Psoas muscle (tissue), 8 donors: ENCODE results near the gene PLB1. TPM values are rescaled to one million over a fixed set of nuclear protein-coding genes. Genes with fewer than 3 reads are reported as not detected.

Experiments used
- ATAC-seq, 4 donors: fragments of 200-7000 bp; cut with Tn5 transposase; one replicate each; pipeline ENCODE4 v1.9.1; 2020; ENCODE audit warnings: moderate library complexity in 3 of 4, mild to moderate bottlenecking in 2 of 4
- DNase-seq, 2 donors: peaks; one replicate each; pipeline ENCODE4 v3.0.0-alpha.2; 2020
- H3K27ac ChIP-seq: fragments of 200-600 bp; one replicate; pipeline ENCODE4 v1.8.0; 2022
- H3K27me3 ChIP-seq, 3 donors: fragments of 200-600 bp in 1 of 3; one replicate each; pipeline versions ENCODE4 v1.6.1 to v1.8.0; 2013 to 2022; ENCODE audit warnings: low read length in 2 of 3, mild to moderate bottlenecking in 2 of 3, moderate library complexity in 1 of 3; ENCODE audit not compliant: insufficient read depth in 3 of 3
- H3K36me3 ChIP-seq, 2 donors: fragments of 200-600 bp in 1 of 2; one replicate each; pipeline versions ENCODE4 v1.6.1 to v1.8.0; 2013 to 2022; ENCODE audit warnings: low read depth in 1 of 2, mild to moderate bottlenecking in 1 of 2, moderate library complexity in 1 of 2; ENCODE audit not compliant: insufficient read depth in 1 of 2
- H3K4me1 ChIP-seq: fragments of 200-600 bp; one replicate; pipeline ENCODE4 v1.8.0; 2022
- H3K4me3 ChIP-seq: fragments of 200-600 bp; one replicate; pipeline ENCODE4 v1.8.0; 2022; ENCODE audit warnings: mild to moderate bottlenecking
- H3K9me3 ChIP-seq: fragments of 200-600 bp; one replicate; pipeline ENCODE4 v1.8.0; 2022
- CTCF ChIP-seq: fragments of 200-600 bp; IDR thresholded peaks from one replicate; pipeline ENCODE4 v1.8.0; 2022; ENCODE audit warnings: antibody characterized with exemption
- WGBS, 3 donors: extraction: QIAGEN DNeasy Blood & Tissue Kit; methylation state at CpG; one replicate each; pipeline versions ENCODE4 v1.1.6 to v1.1.7; 2013; 5-methylcytosine and 5-hydroxymethylcytosine counted together
- intact Hi-C, 2 donors: fragments of 100-400 bp; cut with DNase I; formaldehyde crosslinking; loops; one replicate each; pipeline versions ENCODE4 v1.11.0 to v1.14.2; 2022
- polyA plus RNA-seq, 3 donors: library from polyadenylated mRNA; stranded (reverse); fragments of 200-250 nt; gene quantifications; one replicate each; pipeline ENCODE4 v1.2.3, GENCODE V29; 2013
- total RNA-seq, 4 donors: library from RNA; stranded (reverse); fragmentation: NEBNext Ultra II Directional in 2 of 4; extraction: Animal tissue kit (Norgen Biotek cat#: 25700) in 2 of 4; gene quantifications; one replicate each; pipeline versions ENCODE4 v1.2.1 to v1.2.4, GENCODE V29; 2021 to 2023
- donor health status: healthy with polysubstance abuse.
- donor health status: DM: no; HTN: no; CAD: no; lungs with moderate emphysema.
- donor health status: Bipolar disorder and iron deficiency.
- donor health status: healthy.
- donor health status: DM: yes; HTN: yes; CAD: no.
- donor health status: DM: no; HTN: no; CAD: no.
- donor health status: DM: no; HTN: no; CAD: no.
- donor health status: DM: yes; HTN: yes; CAD: no.

The PLB1 gene
- total and polyA plus RNA-seq, 7 donors: 0.63 to 4.9 (median 1.7) TPM

GRCh38 chr2:28631514-28632206, 135.8 kb downstream of the PLB1 start:
- no peak for DNase-seq
- no peaks in the 10 kb centered on the region for H3K27me3 ChIP-seq
- WGBS, 3 donors: 43 to 82% (median 58%) methylated on average over 11 of the region's 11 CpGs
- peaks cover 82% of the 10 kb centered on the region for H3K4me1 ChIP-seq
- peak in 1 of 4 donors; percentile 37 for ATAC-seq
- no peak for TF ChIP-seq CTCF
- intact Hi-C loops: no loop called here
- no peak overlapping the region for H3K4me3 ChIP-seq
- no peaks in the 10 kb centered on the region for H3K9me3 ChIP-seq
- peak overlapping the region; percentile 50 for H3K27ac ChIP-seq
- H3K36me3 ChIP-seq: no peaks in the 10 kb centered on the region

DNA sequence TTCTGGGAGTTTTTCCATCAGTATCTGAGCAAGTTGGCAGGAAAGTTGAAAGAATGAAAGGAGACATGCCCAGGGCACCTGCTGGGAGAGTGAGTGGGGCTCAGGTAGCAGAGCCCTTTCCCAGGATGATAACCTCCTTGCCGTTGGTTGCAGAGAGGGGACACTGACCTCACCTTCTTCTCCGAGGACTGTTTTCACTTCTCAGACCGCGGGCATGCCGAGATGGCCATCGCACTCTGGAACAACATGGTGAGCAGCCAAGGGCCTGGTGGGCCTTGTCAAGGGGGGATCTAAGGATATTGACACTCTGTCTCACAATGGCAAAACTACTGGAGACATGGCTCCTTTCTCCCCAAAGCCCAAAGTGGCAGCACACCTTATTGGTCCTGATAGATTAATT, 136.9 kb downstream of the PLB1 start:
- no peak for TF ChIP-seq CTCF
- no peaks in the 10 kb centered on the region for H3K36me3 ChIP-seq
- intact Hi-C loops: no loop called here
- no peaks in the 10 kb centered on the region for H3K27me3 ChIP-seq
- H3K4me1 ChIP-seq: peaks cover 82% of the 10 kb centered on the region
- peak overlapping the region; percentile 77 for H3K27ac ChIP-seq
- 87 to 92% (median 89%) methylated on average over 6 of the region's 6 CpGs for WGBS, 3 donors
- ATAC-seq: no peak
- H3K4me3 ChIP-seq: no peak overlapping the region
- DNase-seq: no peak
- H3K9me3 ChIP-seq: no peaks in the 10 kb centered on the region

DNA sequence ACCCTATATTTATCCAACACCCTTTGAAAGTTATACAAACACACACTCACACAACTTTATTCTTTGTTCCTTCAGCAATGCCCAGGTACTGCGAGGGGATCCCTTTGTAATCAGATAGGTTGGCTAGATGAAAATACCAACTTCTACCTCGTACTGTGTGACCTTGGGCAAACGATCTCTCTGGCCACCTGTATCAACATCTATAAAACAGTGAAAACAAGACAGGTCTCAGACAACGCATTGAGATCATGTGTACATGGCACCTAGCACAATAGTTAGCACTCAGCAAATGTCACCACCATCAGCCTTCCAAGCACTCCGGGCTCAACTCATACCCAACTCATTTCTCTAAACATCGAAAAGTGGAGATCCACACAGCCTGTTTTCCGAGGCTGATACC, 137.3 kb downstream of the PLB1 start:
- Histone ChIP-seq H3K9me3 (no peaks in the 10 kb centered on the region), H3K4me3 (no peak overlapping the region), H3K27ac (peak overlapping the region; percentile 77), H3K36me3 (no peaks in the 10 kb centered on the region), H3K27me3 (no peaks in the 10 kb centered on the region), H3K4me1 (peaks cover 82% of the 10 kb centered on the region)
- DNase-seq (no peak), ATAC-seq (no peak)
- WGBS, 3 donors: 55 to 59% (median 57%) methylated on average over 7 of the region's 7 CpGs
- intact Hi-C loops: no loop called here
- TF ChIP-seq CTCF: no peak

DNA sequence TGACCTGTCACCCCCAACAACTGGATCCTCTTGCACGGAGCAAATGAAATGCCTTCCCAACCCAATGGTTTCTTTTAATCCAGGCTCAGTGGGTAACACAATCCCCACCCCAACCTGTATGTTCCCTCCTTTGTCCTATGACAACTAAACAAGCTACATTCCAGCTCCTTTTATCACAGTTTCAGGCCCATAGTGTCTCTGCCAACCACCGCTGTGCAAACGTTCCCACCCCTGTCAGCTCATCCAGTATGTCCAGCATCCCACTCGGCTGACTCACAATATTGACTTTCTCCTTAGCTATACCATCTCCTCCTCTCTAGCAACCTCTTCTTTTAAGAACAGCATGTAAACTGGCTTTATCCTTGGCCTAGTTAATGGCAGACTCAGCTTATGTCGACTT, 137.9 kb downstream of the PLB1 start:
- peak in 1 of 4 donors; percentile 22 for ATAC-seq
- Histone ChIP-seq H3K36me3 (no peaks in the 10 kb centered on the region), H3K4me3 (no peak overlapping the region), H3K27ac (peak overlapping the region; percentile 77), H3K27me3 (no peaks in the 10 kb centered on the region), H3K4me1 (peaks cover 79% of the 10 kb centered on the region), H3K9me3 (no peaks in the 10 kb centered on the region)
- intact Hi-C loops: no loop called here
- DNase-seq: no peak
- no peak for TF ChIP-seq CTCF
- WGBS, 3 donors: 56 to 64% (median 58%) methylated on average over 5 of the region's 5 CpGs

DNA sequence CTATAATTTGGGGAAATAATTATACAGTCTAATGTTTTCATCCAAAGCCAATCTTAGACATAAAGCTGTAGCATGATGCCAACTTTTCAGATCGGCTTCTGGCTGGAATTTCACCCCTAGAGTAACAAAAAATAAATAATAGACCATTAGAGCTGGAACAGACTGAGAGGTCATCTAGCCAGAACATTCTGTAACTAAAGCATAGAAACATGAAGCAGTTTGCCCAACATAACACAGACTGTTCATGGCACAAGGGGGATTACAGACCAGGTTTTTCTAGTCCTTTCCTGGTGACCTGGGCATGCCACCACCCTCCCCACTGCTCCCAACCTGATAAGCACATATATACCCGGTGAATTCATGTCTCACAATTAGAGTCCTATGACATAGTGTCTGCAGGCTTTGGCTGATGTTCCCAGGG, 139.3 kb downstream of the PLB1 start:
- H3K27me3 ChIP-seq: no peaks in the 10 kb centered on the region
- TF ChIP-seq CTCF: no peak
- H3K4me3 ChIP-seq: no peak overlapping the region
- DNase-seq (peak in 1 of 2 donors; percentile 68), ATAC-seq (peak; percentile 68 to 83 (median 76))
- H3K27ac ChIP-seq: peak overlapping the region; percentile 77
- no peaks in the 10 kb centered on the region for H3K9me3 ChIP-seq
- H3K36me3 ChIP-seq: no peaks in the 10 kb centered on the region
- intact Hi-C loops: no loop called here
- peaks cover 70% of the 10 kb centered on the region for H3K4me1 ChIP-seq
- WGBS, 3 donors: 19 to 24% (median 20%) methylated on average over 2 of the region's 2 CpGs
